HepG2 (cell line): ENCODE data around the gene FABP1. TPM values are rescaled to one million over a fixed set of nuclear protein-coding genes. Genes with fewer than 3 reads are reported as not detected.

Experiments
- DDIT3 ChIP-seq: sonication (generic); formaldehyde crosslinking; IDR thresholded peaks from 2 replicates; pipeline ENCODE4 v1.4.0; 2020; ENCODE audit warnings: mild to moderate bottlenecking, missing genetic modification reagents
- DZIP1 ChIP-seq: sonication (generic); formaldehyde crosslinking; IDR thresholded peaks from 2 replicates; pipeline ENCODE4 v1.5.0; 2020; ENCODE audit warnings: mild to moderate bottlenecking, missing genetic modification reagents
- NKX3-1 ChIP-seq: sonication (generic); formaldehyde crosslinking; IDR thresholded peaks from 2 replicates; pipeline ENCODE4 v1.5.0; 2020; ENCODE audit warnings: missing genetic modification reagents
- ZBTB40 ChIP-seq, 2 experiments: fragments of 450-650 bp in 1 of 2; sonication (generic) in 1 of 2; formaldehyde crosslinking in 1 of 2; IDR thresholded peaks; 2 replicates each; pipeline versions ENCODE4 v1.6.1 to v1.8.0; 2016 to 2022; ENCODE audit warnings: antibody characterized with exemption in 1 of 2, mild to moderate bottlenecking in 1 of 2, missing genetic modification reagents in 1 of 2
- ZBTB7A ChIP-seq: sonication (generic); formaldehyde crosslinking; IDR thresholded peaks from 2 replicates; pipeline ENCODE4 v1.8.0; 2022; ENCODE audit warnings: mild to moderate bottlenecking, missing genetic modification reagents
- ZFP1 ChIP-seq: IDR thresholded peaks from 2 replicates; pipeline ENCODE4 v1.6.1; 2016
- ZNF646 ChIP-seq: sonication (generic); formaldehyde crosslinking; IDR thresholded peaks from 2 replicates; pipeline ENCODE4 v1.9.0; 2021; ENCODE audit warnings: mild to moderate bottlenecking, missing genetic modification reagents
- ZNF784 ChIP-seq: sonication (generic); formaldehyde crosslinking; IDR thresholded peaks from 2 replicates; pipeline ENCODE4 v1.5.1; 2020; ENCODE audit warnings: missing genetic modification reagents, mild to moderate bottlenecking, borderline replicate concordance
- ZSCAN30 ChIP-seq: sonication (generic); formaldehyde crosslinking; IDR thresholded peaks from 2 replicates; pipeline ENCODE4 v1.5.0; 2020; ENCODE audit warnings: mild to moderate bottlenecking, missing genetic modification reagents
- polyA plus RNA-seq, 8 experiments: library from polyadenylated mRNA; depleted of rRNA in 3 of 8; stranded (reverse) in 7 of 8; unstranded in 1 of 8; fragments of >200 nt; fragmentation: Illumina TruSeq in 4 of 8; extraction: Trizol in 4 of 8; gene quantifications; 2 replicates each; pipeline versions ENCODE4 v1.2.1 to v1.2.3, GENCODE V29; 2011 to 2016; ENCODE audit warnings: low read depth in 4 of 8, missing spikeins in 1 of 8, mixed read lengths in 1 of 8; ENCODE audit not compliant: insufficient read depth in 1 of 8
- total RNA-seq, 5 experiments: library from RNA; depleted of rRNA; stranded (reverse); fragments of >200 nt; fragmentation: Illumina TruSeq; extraction: Trizol; gene quantifications; 2 replicates each; pipeline ENCODE4 v1.2.3, GENCODE V29; 2016; ENCODE audit warnings: low read depth in 1 of 5

Gene FABP1
- total and polyA plus RNA-seq, 2 of the 13 experiments (the other 11 are each of a cell fraction or from before 2014, with no cell fraction given), result 644 to 1,608 TPM

GRCh38 chr2:88159955-88160415 is 32.1 kb upstream of the FABP1 start (continued):
- TF ChIP-seq ZBTB40 (IDR thresholded peaks at IDR 0.05) (no peak), ZBTB40 (CRISPR knock-in tag; IDR thresholded peaks at IDR 0.05) (no peak), ZFP1 (peak; percentile 55; the same call in 1 of the 2 replicates), DDIT3 (CRISPR knock-in tag) (no peak), NKX3-1 (no peak), DZIP1 (no peak), ZNF646 (CRISPR knock-in tag) (no peak), ZBTB7A (CRISPR knock-in tag) (no peak), ZSCAN30 (CRISPR knock-in tag) (no peak), ZNF784 (CRISPR knock-in tag) (no peak)
